HUES6 (cell line): ENCODE results near the gene NEDD1.

ENCODE experiments used
- H3K27ac ChIP-seq: 2 replicates; pipeline ENCODE4 v1.7.0; 2013; ENCODE audit warnings: low read depth, mild to moderate bottlenecking, low read length, inconsistent platforms
- H3K27me3 ChIP-seq: 2 replicates; pipeline ENCODE4 v1.6.1; 2013; ENCODE audit warnings: low read length; ENCODE audit not compliant: control insufficient read depth, insufficient read depth
- H3K36me3 ChIP-seq: 2 replicates; pipeline ENCODE4 v1.6.1; 2013; ENCODE audit warnings: low read length; ENCODE audit not compliant: control insufficient read depth, insufficient read depth
- H3K4me1 ChIP-seq: 2 replicates; pipeline ENCODE4 v1.6.1; 2013; ENCODE audit warnings: low read length; ENCODE audit not compliant: control insufficient read depth, insufficient read depth
- H3K4me3 ChIP-seq: 2 replicates; pipeline ENCODE4 v1.5.1; 2013; ENCODE audit warnings: low read depth, low read length
- H3K9ac ChIP-seq: one replicate; pipeline ENCODE4 v1.6.1; 2013; ENCODE audit warnings: mild to moderate bottlenecking, low read length
- H3K9me3 ChIP-seq: 2 replicates; pipeline ENCODE4 v1.6.1; 2013; ENCODE audit warnings: low read depth, low read length; ENCODE audit not compliant: control insufficient read depth, insufficient read depth

NEDD1 gene

GRCh38 chr12:96901175-96901574 is 5.9 kb upstream of the NEDD1 start:
- H3K4me3 ChIP-seq = no peak overlapping the region
- no peak overlapping the region for H3K9ac ChIP-seq
- no peaks in the 10 kb centered on the region for H3K36me3 ChIP-seq
- H3K4me1 ChIP-seq = no peaks in the 10 kb centered on the region
- no peak overlapping the region for H3K27ac ChIP-seq
- no peaks in the 10 kb centered on the region for H3K9me3 ChIP-seq
- H3K27me3 ChIP-seq = no peaks in the 10 kb centered on the region

- H3K9ac ChIP-seq = no peak overlapping the region
These were observed 5.0 kb upstream of the NEDD1 start for GRCh38 chr12:96902076-96902475.

GRCh38 chr12:96906498-96906848 is 584 bp upstream of the NEDD1 start:
- H3K4me3 ChIP-seq = peak overlapping the region; percentile 86
- H3K36me3 ChIP-seq = no peaks in the 10 kb centered on the region
- H3K27ac ChIP-seq = 0 out of 2 replicates have a peak overlapping the region, but pooled peaks have one; percentile 62
- peaks cover 28% of the 10 kb centered on the region for H3K4me1 ChIP-seq
- no peaks in the 10 kb centered on the region for H3K27me3 ChIP-seq
- peak overlapping the region; percentile 74 for H3K9ac ChIP-seq
- no peaks in the 10 kb centered on the region for H3K9me3 ChIP-seq

More at GRCh38 chr12:96902076-96902475, 5.0 kb upstream of the NEDD1 start:
- Histone ChIP-seq H3K36me3 (no peaks in the 10 kb centered on the region), H3K9me3 (no peaks in the 10 kb centered on the region), H3K4me1 (peaks cover 5% of the 10 kb centered on the region), H3K27me3 (no peaks in the 10 kb centered on the region), H3K4me3 (no peak overlapping the region), H3K27ac (no peak overlapping the region)

- Histone ChIP-seq H3K27ac (peak overlapping the region; percentile 62), H3K4me3 (peak overlapping the region; percentile 86), H3K36me3 (no peaks in the 10 kb centered on the region), H3K9ac (peak overlapping the region; percentile 74), H3K4me1 (peaks cover 30% of the 10 kb centered on the region), H3K9me3 (no peaks in the 10 kb centered on the region), H3K27me3 (no peaks in the 10 kb centered on the region)
These were observed 790 bp downstream of the NEDD1 start for GRCh38 chr12:96907671-96908422.

- H3K27me3 ChIP-seq = no peaks in the 10 kb centered on the region
- peak overlapping the region; percentile 86 for H3K4me3 ChIP-seq
- no peak overlapping the region for H3K9ac ChIP-seq
- no peaks in the 10 kb centered on the region for H3K36me3 ChIP-seq
- no peak overlapping the region for H3K27ac ChIP-seq
- peaks cover 30% of the 10 kb centered on the region for H3K4me1 ChIP-seq
- no peaks in the 10 kb centered on the region for H3K9me3 ChIP-seq
These were observed 1.3 kb downstream of the NEDD1 start for GRCh38 chr12:96908423-96908675.

- H3K36me3 ChIP-seq = no peaks in the 10 kb centered on the region
- no peak overlapping the region for H3K27ac ChIP-seq
- H3K9me3 ChIP-seq = no peaks in the 10 kb centered on the region
- H3K4me1 ChIP-seq = peaks cover 25% of the 10 kb centered on the region
- no peak overlapping the region for H3K9ac ChIP-seq
- no peak overlapping the region for H3K4me3 ChIP-seq
- H3K27me3 ChIP-seq = no peaks in the 10 kb centered on the region
These were observed 5.2 kb downstream of the NEDD1 start for GRCh38 chr12:96912261-96912660.

GRCh38 chr12:96912943-96913342 is 5.9 kb downstream of the NEDD1 start:
- H3K36me3 ChIP-seq = no peaks in the 10 kb centered on the region
- H3K9ac ChIP-seq = no peak overlapping the region
- no peaks in the 10 kb centered on the region for H3K27me3 ChIP-seq
- H3K4me1 ChIP-seq = peaks cover 22% of the 10 kb centered on the region
- H3K27ac ChIP-seq = no peak overlapping the region
- H3K4me3 ChIP-seq = no peak overlapping the region
- no peaks in the 10 kb centered on the region for H3K9me3 ChIP-seq

GRCh38 chr12:96919510-96920210 is 12.6 kb downstream of the NEDD1 start:
- H3K4me3 ChIP-seq = no peak overlapping the region
- peaks cover 5% of the 10 kb centered on the region; the same call in 1 of the 2 replicates for H3K4me1 ChIP-seq
- H3K9me3 ChIP-seq = no peaks in the 10 kb centered on the region
- no peak overlapping the region for H3K9ac ChIP-seq
- H3K27ac ChIP-seq = no peak overlapping the region
- no peaks in the 10 kb centered on the region for H3K36me3 ChIP-seq
- H3K27me3 ChIP-seq = no peaks in the 10 kb centered on the region

- Histone ChIP-seq H3K9me3 (no peaks in the 10 kb centered on the region), H3K4me1 (no peaks in the 10 kb centered on the region), H3K4me3 (no peak overlapping the region), H3K36me3 (peaks cover 33% of the 10 kb centered on the region), H3K27ac (no peak overlapping the region), H3K27me3 (no peaks in the 10 kb centered on the region), H3K9ac (no peak overlapping the region)
These were observed 41.7 kb downstream of the NEDD1 start for GRCh38 chr12:96948782-96949181.

- H3K9ac ChIP-seq = no peak overlapping the region
These were observed 72.5 kb downstream of the NEDD1 start for GRCh38 chr12:96979532-96979931.

GRCh38 chr12:96980991-96981414 is 73.9 kb downstream of the NEDD1 start:
- no peak overlapping the region for H3K4me3 ChIP-seq
- H3K9me3 ChIP-seq = no peaks in the 10 kb centered on the region
- peaks cover 13% of the 10 kb centered on the region for H3K27me3 ChIP-seq
- H3K36me3 ChIP-seq = no peaks in the 10 kb centered on the region
- H3K4me1 ChIP-seq = peaks cover 8% of the 10 kb centered on the region; the same call in 1 of the 2 replicates
- H3K27ac ChIP-seq = no peak overlapping the region
- no peak overlapping the region for H3K9ac ChIP-seq

More at GRCh38 chr12:96979532-96979931, 72.5 kb downstream of the NEDD1 start:
- no peaks in the 10 kb centered on the region for H3K27me3 ChIP-seq
- no peaks in the 10 kb centered on the region for H3K9me3 ChIP-seq
- no peak overlapping the region for H3K27ac ChIP-seq
- no peaks in the 10 kb centered on the region for H3K36me3 ChIP-seq
- H3K4me3 ChIP-seq = no peak overlapping the region
- H3K4me1 ChIP-seq = 0 out of 2 replicates have a peak, but pooled peaks cover 8% of the 10 kb centered on the region
